Cardiac fibroblast (primary cell): ENCODE measurements around the gene CFAP45.

Experiments
- DNase-seq, 2 donors: peaks; one replicate each; pipeline versions ENCODE4 v3.0.0 to v3.0.0-alpha.2; 2010; ENCODE audit warnings: low read depth in 2 of 2
- H3K4me3 ChIP-seq, 2 donors: replicated peaks in 1 of 2; 1 replicate in 1 of 2; 2 replicates in 1 of 2; pipeline ENCODE4 v1.5.1; 2011; ENCODE audit warnings: low read depth in 2 of 2, low read length in 2 of 2, mild to moderate bottlenecking in 2 of 2, moderate library complexity in 1 of 2
- CTCF ChIP-seq: IDR thresholded peaks from one replicate; pipeline ENCODE4 v1.5.1; 2011; ENCODE audit warnings: low read depth, mild to moderate bottlenecking, low read length, inconsistent platforms

CFAP45 gene

GRCh38 chr1:159831412-159832141 is 68.4 kb downstream of the CFAP45 start:
- no peak for DNase-seq
- H3K4me3 ChIP-seq: no peak overlapping the region
- TF ChIP-seq CTCF: no peak

GRCh38 chr1:159830722-159831121 is 69.2 kb downstream of the CFAP45 start:
- TF ChIP-seq CTCF: no peak
- no peak for DNase-seq
- H3K4me3 ChIP-seq: no peak overlapping the region

GRCh38 chr1:159829822-159830465 is 70.0 kb downstream of the CFAP45 start:
- H3K4me3 ChIP-seq: no peak overlapping the region
- no peak for TF ChIP-seq CTCF
- peak; percentile 53 to 78 for DNase-seq

- TF ChIP-seq CTCF: peak; percentile 34
- peak; percentile 10 to 28 for DNase-seq
- no peak overlapping the region for H3K4me3 ChIP-seq
Observed at GRCh38 chr1:159829273-159829634, 70.7 kb downstream of the CFAP45 start.

GRCh38 chr1:159828581-159829272 is 71.2 kb downstream of the CFAP45 start:
- no peak for TF ChIP-seq CTCF
- H3K4me3 ChIP-seq: no peak overlapping the region
- no peak for DNase-seq

GRCh38 chr1:159828176-159828575 is 71.8 kb downstream of the CFAP45 start:
- TF ChIP-seq CTCF: no peak
- H3K4me3 ChIP-seq: no peak overlapping the region
- peak in 1 of 2 donors; percentile 13 for DNase-seq
